H9 (cell line): ENCODE results near the gene ACP3. TPM values are rescaled to one million over a fixed set of nuclear protein-coding genes. Genes with fewer than 3 reads are reported as not detected.

Experiments
- DNase-seq: peaks from one replicate; pipeline ENCODE4 v3.0.0-alpha.2; 2017
- H2AFZ ChIP-seq: one replicate; pipeline ENCODE4 v1.6.1; 2013; ENCODE audit warnings: mild to moderate bottlenecking, low read length, control low read depth, moderate library complexity
- H2AK5ac ChIP-seq: 2 replicates; pipeline ENCODE4 v1.6.1; 2013; ENCODE audit warnings: low read length, control low read depth, mixed read lengths; ENCODE audit not compliant: insufficient read length
- H2BK120ac ChIP-seq: one replicate; pipeline ENCODE4 v1.6.1; 2013; ENCODE audit warnings: low read depth, mild to moderate bottlenecking, low read length, control low read depth, inconsistent platforms; ENCODE audit not compliant: poor library complexity, severe bottlenecking
- H2BK12ac ChIP-seq: 2 replicates; pipeline ENCODE4 v1.6.1; 2013; ENCODE audit warnings: low read length, control low read depth, mixed read lengths, low read depth; ENCODE audit not compliant: insufficient read length
- H2BK15ac ChIP-seq: 2 replicates; pipeline ENCODE4 v1.6.1; 2013; ENCODE audit warnings: low read depth, low read length, control low read depth
- H2BK20ac ChIP-seq: one replicate; pipeline ENCODE4 v1.6.1; 2013; ENCODE audit warnings: low read depth, mild to moderate bottlenecking, low read length, control low read depth, inconsistent platforms; ENCODE audit not compliant: poor library complexity, severe bottlenecking
- H2BK5ac ChIP-seq: 2 replicates; pipeline ENCODE4 v1.6.1; 2013; ENCODE audit warnings: low read length, control low read depth, mixed read lengths; ENCODE audit not compliant: insufficient read length
- H3K14ac ChIP-seq: 2 replicates; pipeline ENCODE4 v1.6.1; 2013; ENCODE audit warnings: low read length, control low read depth; ENCODE audit not compliant: insufficient read depth
- H3K18ac ChIP-seq: 2 replicates; pipeline ENCODE4 v1.6.1; 2013; ENCODE audit warnings: low read depth, mild to moderate bottlenecking, mixed read lengths, low read length, control low read depth; ENCODE audit not compliant: insufficient read length
- H3K23ac ChIP-seq: 2 replicates; pipeline ENCODE4 v1.6.1; 2013; ENCODE audit warnings: low read length, control low read depth, mixed read lengths, low read depth; ENCODE audit not compliant: insufficient read length
- H3K23me2 ChIP-seq: 2 replicates; pipeline ENCODE4 v1.6.1; 2013; ENCODE audit warnings: low read depth, mild to moderate bottlenecking, mixed read lengths, low read length, control low read depth; ENCODE audit not compliant: insufficient read length, poor library complexity, severe bottlenecking
- H3K27ac ChIP-seq: 2 replicates; pipeline ENCODE4 v1.5.1; 2013; ENCODE audit warnings: low read length, control low read depth, mixed read lengths, low read depth; ENCODE audit not compliant: insufficient read length
- H3K27me3 ChIP-seq: 2 replicates; pipeline ENCODE4 v1.6.1; 2013; ENCODE audit warnings: low read length, control low read depth, inconsistent platforms; ENCODE audit not compliant: insufficient read depth
- H3K4ac ChIP-seq: 2 replicates; pipeline ENCODE4 v1.6.1; 2013; ENCODE audit warnings: low read depth, mild to moderate bottlenecking, control low read depth, inconsistent platforms, low read length, moderate library complexity
- H3K4me1 ChIP-seq: 2 replicates; pipeline ENCODE4 v1.6.1; 2013; ENCODE audit warnings: low read length, control low read depth, inconsistent platforms; ENCODE audit not compliant: insufficient read depth
- H3K4me2 ChIP-seq: 2 replicates; pipeline ENCODE4 v1.6.1; 2013; ENCODE audit warnings: low read length, control low read depth, mixed read lengths; ENCODE audit not compliant: insufficient read length, insufficient read depth
- H3K56ac ChIP-seq: 2 replicates; pipeline ENCODE4 v1.6.1; 2013; ENCODE audit warnings: low read depth, mild to moderate bottlenecking, mixed read lengths, low read length, control low read depth; ENCODE audit not compliant: insufficient read length
- H3K79me1 ChIP-seq: 2 replicates; pipeline ENCODE4 v1.6.1; 2013; ENCODE audit warnings: low read depth, mild to moderate bottlenecking, moderate library complexity, low read length, control low read depth, inconsistent platforms; ENCODE audit not compliant: insufficient read depth, poor library complexity, severe bottlenecking
- H3K79me2 ChIP-seq: 2 replicates; pipeline ENCODE4 v1.6.1; 2013; ENCODE audit warnings: low read length, control low read depth, inconsistent platforms; ENCODE audit not compliant: insufficient read depth
- H3K9ac ChIP-seq: 2 replicates; pipeline ENCODE4 v1.6.1; 2013; ENCODE audit warnings: low read length, control low read depth, mixed read lengths; ENCODE audit not compliant: insufficient read length; ENCODE audit errors: extremely low read depth
- H3K9me3 ChIP-seq: one replicate; pipeline ENCODE4 v1.6.1; 2013; ENCODE audit warnings: low read depth, low read length, inconsistent platforms; ENCODE audit not compliant: control insufficient read depth
- H3T11ph ChIP-seq: one replicate; pipeline ENCODE4 v1.6.1; 2013; ENCODE audit warnings: mild to moderate bottlenecking, low read length, control low read depth, inconsistent platforms
- H4K20me1 ChIP-seq: one replicate; pipeline ENCODE4 v1.6.1; 2013; ENCODE audit not compliant: control insufficient read depth, insufficient read length, insufficient read depth
- H4K5ac ChIP-seq: 2 replicates; pipeline ENCODE4 v1.6.1; 2013; ENCODE audit warnings: low read depth, mild to moderate bottlenecking, mixed read lengths, low read length, control low read depth; ENCODE audit not compliant: insufficient read length
- H4K8ac ChIP-seq: replicated peaks from 2 replicates; pipeline ENCODE4 v1.6.1; 2013; ENCODE audit warnings: low read length, control low read depth, mixed read lengths, low read depth; ENCODE audit not compliant: insufficient read length
- H4K91ac ChIP-seq: 2 replicates; pipeline ENCODE4 v1.6.1; 2013; ENCODE audit warnings: low read depth, mild to moderate bottlenecking, moderate library complexity, mixed read lengths, low read length, control low read depth; ENCODE audit not compliant: insufficient read length
- H3K27ac Mint-ChIP-seq, 3 experiments: 2 replicates in 2 of 3; 3 replicates in 1 of 3; pipeline ENCODE4 v1.8.0; 2020 to 2021; ENCODE audit warnings: mixed read lengths in 3 of 3, mild to moderate bottlenecking in 1 of 3, moderate library complexity in 1 of 3
- H3K27me3 Mint-ChIP-seq: 2 replicates; pipeline ENCODE4 v1.8.0; 2021; ENCODE audit warnings: low read depth, mild to moderate bottlenecking, moderate library complexity, mixed read lengths
- H3K36me3 Mint-ChIP-seq, 3 experiments: 2 replicates in 2 of 3; 3 replicates in 1 of 3; pipeline ENCODE4 v1.8.0; 2020 to 2021; ENCODE audit warnings: low read depth in 3 of 3, mixed read lengths in 3 of 3; ENCODE audit not compliant: insufficient read depth in 1 of 3
- H3K4me1 Mint-ChIP-seq, 2 experiments: 2 replicates each; pipeline ENCODE4 v1.8.0; 2020; ENCODE audit warnings: mixed read lengths in 2 of 2
- H3K4me3 Mint-ChIP-seq, 2 experiments: 2 replicates in 1 of 2; 3 replicates in 1 of 2; pipeline ENCODE4 v1.8.0; 2020 to 2021; ENCODE audit warnings: mild to moderate bottlenecking in 2 of 2, mixed read lengths in 2 of 2, moderate library complexity in 1 of 2
- H3K9me3 Mint-ChIP-seq, 2 experiments: 2 replicates in 1 of 2; 3 replicates in 1 of 2; pipeline ENCODE4 v1.8.0; 2020; ENCODE audit warnings: mild to moderate bottlenecking in 2 of 2, mixed read lengths in 2 of 2, moderate library complexity in 1 of 2
- CTCF ChIP-seq: fragments of 200-600 bp; sonication (generic); conservative IDR thresholded peaks from 3 replicates; pipeline ENCODE4 v1.8.0; 2021; ENCODE audit warnings: antibody characterized with exemption, mild to moderate bottlenecking
- WGBS: extraction: QIAGEN DNeasy Blood & Tissue Kit; methylation state at CpG from one replicate; pipeline ENCODE4 v1.1.7; 2013; ENCODE audit warnings: missing lambda C conversion rate, low lambda C conversion rate, mixed read lengths; ENCODE audit not compliant: insufficient read length; ENCODE audit errors: extremely low coverage; 5-methylcytosine and 5-hydroxymethylcytosine counted together
- total RNA-seq: library from RNA; stranded (reverse); gene quantifications from 2 replicates; pipeline ENCODE4 v1.2.1, GENCODE V29; 2021

Gene ACP3
- total RNA-seq, 1 experiment from 2014 or later = 0.17 TPM

- Histone ChIP-seq H3K27me3 (no peaks in the 10 kb centered on the region), H3K18ac (no peak overlapping the region), H2BK12ac (no peak overlapping the region), H2AK5ac (no peak overlapping the region), H3K4me1 (no peaks in the 10 kb centered on the region; the same call in 1 of the 2 replicates), H4K20me1 (no peaks in the 10 kb centered on the region), H3K9ac (no peak overlapping the region), H2BK120ac (no peak overlapping the region), H4K91ac (no peak overlapping the region), H3T11ph (no peak overlapping the region), H2BK15ac (no peak overlapping the region), H3K4me2 (no peak overlapping the region), H2BK20ac (no peak overlapping the region), H2AFZ (no peak overlapping the region), H3K23me2 (no peaks in the 10 kb centered on the region), H3K9me3 (no peaks in the 10 kb centered on the region), H3K4ac (no peak overlapping the region), H3K79me2 (no peaks in the 10 kb centered on the region), H3K27ac (no peak overlapping the region), H4K8ac (no peak overlapping the region), H3K79me1 (no peaks in the 10 kb centered on the region), H3K23ac (no peak overlapping the region), H2BK5ac (no peak overlapping the region), H3K56ac (no peak overlapping the region), H4K5ac (no peak overlapping the region), H3K14ac (no peak overlapping the region)
- Mint-ChIP-seq H3K27me3 (no peaks in the 10 kb centered on the region), H3K36me3 (no peaks in the 10 kb centered on the region), H3K4me1 (peaks cover 7 to 13% of the 10 kb centered on the region in 2 experiments), H3K27ac (no peak overlapping the region), H3K9me3 (no peaks in the 10 kb centered on the region), H3K4me3 (no peak overlapping the region)
- no peak for DNase-seq
- WGBS = no CpG with 5 or more reads among the region's 4 CpGs
- no peak for TF ChIP-seq CTCF
These were observed 7.9 kb downstream of the ACP3 start for GRCh38 chr3:132325103-132325606.
